Activated CD4-positive, alpha-beta T cell treated with anti-CD3 and anti-CD28 coated beads, Interleukin-2, amount 50 U/mL, for 48 hours (primary cell): ENCODE measurements around the gene RPL10.

ENCODE experiments used
- DNase-seq, 2 experiments: peaks; one replicate each; pipeline ENCODE4 v3.0.0-alpha.2; 2020

RPL10 gene

GRCh38 chrX:154363706-154364439 is 34.3 kb upstream of the RPL10 start:
- DNase-seq, result no peak

DNA sequence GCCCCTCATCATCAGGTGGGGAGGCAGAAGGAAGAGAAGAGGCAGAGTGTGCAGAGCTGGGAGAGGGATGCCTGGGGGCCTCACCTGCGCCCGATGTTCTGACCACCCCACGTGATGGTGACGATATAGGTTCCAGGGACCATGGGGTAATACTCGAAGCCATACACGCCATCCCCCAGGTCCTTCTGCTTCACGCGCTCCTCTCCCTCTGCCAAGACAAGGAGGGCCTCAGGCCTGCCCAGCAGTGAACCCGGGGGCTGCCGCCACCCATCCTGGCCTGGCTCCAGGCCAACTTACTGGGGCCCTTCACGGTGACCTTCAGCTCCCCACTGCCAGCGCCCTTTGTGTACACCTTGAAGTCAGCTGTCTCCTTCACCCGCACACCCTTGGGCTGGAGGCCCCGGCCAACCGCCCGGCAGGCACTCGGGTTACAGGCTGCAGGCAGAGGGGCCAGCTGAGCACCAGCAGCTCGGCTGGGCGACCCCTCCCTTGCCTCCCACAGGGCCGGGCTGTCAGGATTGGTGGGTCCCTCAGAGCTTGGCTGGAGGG is 33.1 kb upstream of the RPL10 start:
- DNase-seq, result no peak

- DNase-seq, result no peak
These were observed 32.0 kb upstream of the RPL10 start for GRCh38 chrX:154365997-154366665.

DNA sequence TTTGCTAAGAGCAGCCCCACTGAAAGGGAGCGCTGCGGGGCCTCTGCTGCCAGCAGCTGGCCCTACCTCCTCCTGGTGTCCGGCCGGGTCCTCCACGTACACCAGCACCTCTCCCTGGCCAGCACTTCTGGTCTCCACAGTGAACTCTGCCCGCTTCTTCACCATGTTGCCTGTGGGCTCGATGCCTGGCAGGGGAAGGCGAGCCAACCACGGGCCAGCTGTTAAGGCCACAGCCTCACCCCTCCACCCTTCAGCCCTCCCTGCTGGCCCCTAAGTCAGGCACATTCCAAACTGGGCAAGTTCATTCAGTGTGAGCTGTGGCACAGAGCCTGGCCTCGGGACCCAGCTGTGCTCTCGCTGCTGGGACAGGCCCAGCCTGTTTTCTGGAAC is 31.5 kb upstream of the RPL10 start:
- DNase-seq, result no peak

DNA sequence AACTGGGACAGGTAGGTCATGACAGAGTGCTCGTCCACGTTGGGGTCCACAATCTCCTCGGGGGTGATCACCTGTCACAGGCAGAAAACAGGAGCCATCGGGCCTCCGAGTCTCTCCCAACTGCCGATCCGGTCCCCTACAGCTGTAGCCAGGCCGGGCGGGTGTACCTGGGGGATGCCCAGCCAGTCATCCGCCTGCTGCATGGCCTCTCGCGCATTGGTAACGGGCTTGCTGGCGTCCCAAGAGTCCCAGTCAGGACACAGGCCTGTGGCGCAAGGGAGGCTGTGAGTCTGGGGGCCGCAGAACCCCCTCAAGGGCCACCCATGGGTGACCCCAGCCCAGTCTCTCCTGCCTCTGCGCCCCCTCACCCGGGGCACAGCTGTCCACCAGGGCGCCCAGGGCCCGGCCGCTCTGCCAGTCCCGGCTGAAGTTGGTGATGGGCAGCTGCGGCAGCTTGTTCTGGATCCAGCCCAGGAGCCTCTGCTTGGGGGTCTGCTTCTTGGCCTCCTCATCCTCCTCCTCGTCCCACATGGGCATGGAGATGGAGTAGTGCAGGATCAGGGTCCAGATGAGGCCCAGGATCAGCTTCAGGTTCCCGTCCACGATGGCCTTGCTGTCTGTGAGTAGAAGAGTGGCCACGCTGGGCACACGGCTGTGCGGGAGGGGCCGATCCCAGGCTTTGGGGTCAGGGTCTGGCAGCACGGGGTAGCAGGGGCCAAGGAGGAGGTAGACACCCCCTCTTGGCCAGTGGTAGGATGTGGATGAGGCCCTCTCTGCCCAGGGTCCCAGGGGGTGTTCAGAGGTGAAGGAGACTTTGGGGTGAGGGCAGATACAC is 30.5 kb upstream of the RPL10 start:
- no peak for DNase-seq

DNA sequence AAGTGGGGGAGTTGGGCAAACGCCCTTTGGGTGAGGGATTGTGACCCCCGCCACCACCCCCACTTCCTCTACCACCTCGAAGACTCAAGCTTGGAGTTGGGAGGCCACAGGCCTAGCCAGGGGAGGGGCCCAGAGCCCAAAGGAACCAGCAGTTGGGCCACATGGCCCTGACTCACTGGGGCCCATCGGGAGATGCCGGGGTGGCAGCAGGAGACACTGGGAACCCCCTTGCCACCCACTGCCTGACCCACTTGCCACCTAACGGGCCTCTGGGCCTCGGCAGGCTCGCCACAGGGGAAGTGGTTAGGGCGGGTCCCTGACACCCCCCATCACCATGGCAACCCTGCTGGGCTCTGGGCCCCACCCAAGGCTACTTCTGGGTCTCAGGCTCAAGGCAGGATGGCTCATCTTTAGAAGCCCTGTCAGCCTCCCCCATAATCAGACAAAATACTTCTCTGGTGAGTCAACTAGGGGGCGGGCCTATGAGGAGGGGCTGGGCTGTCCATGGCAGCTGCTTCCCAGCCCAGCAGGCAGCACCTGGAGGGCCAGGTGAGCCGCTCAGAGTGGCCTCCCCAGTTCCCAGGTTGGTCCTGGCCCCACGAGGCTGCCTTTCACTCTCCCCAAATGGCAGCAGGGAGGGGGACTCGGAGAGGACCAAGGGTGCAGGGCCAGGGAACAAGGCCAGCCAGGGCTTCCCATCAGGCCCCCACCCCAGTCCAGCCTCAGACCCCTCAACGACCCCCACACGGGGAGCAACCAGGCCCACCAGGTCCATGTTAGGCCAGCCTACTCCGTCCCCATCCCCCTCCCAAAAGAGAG is 29.3 kb upstream of the RPL10 start:
- peak; percentile 89 to 93 for DNase-seq

DNA sequence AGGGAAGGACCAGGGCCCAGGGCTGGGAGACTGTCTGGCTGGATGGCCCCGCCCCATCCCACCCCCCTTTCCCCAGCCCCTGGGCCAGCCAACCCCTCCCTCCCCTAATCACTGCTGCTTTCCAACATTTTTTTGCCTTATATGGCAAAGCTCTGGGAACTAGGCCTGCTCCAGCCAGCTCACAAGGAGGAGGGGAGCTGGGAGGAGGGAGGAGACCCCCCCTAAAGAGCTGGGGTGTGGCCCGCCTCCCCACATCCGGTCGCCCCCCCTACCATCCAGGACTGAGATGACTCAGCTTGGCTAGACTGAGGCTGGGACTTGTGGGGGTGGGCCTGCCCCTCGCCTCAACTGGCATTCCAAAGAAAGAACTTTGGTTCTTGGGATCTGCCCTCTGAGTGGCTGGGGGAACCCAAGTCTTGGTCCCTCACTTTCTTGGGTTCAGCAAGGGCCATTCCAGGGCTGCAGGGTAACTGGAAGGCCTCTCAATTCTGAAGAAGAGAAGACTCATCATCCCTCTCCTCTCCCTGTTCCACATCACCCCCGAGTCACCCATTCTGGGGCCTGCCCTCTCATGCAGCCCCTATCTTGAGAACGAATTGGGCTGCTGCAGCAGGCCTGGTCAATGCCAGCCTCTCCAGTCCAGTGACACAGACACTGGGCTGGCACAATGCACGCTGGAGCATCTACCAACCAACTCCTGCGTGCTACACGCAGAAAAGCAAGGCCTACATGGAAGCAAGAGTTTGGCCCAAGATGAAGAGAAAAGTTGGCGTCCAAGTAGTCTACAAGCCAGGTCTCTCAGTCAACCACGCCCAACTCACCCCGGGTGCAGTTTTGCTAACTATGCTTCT is 28.5 kb upstream of the RPL10 start:
- peak; percentile 73 to 78 for DNase-seq

DNA sequence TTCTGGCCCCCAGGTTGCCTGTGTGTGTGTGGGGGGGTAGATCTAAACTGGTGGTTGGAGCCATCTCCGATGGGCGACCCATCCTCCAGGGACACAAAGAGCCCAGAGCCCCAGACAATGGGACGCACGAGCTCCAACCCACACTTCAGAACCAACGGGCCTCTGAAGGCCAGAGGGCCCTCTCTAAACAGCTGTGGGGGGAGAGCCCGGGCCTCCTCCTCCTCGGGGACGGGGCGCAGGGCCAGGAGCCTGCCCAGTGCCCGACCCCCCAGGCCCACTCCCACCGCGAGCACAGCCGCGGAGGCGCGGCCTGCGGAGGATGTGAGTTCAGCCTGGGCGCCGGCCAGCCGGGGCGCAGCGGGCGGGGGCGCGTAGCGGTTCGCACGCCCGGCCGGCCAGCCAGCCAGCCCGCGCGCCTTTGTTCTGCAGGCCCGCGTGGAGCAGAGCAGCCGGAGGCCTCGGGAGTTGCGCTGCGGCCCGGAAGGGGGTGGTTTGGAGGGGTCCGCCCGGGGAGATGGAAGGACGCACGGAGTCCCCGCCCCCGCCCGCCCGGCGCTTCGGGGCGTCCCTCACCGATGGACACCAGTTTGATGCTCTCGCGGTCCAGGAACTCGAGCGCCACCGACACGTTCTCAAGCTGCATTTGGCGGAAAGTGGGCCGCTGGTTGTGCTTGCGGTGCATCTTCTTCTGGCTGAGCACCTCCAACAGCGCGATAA is 27.7 kb upstream of the RPL10 start:
- DNase-seq, result no peak

GRCh38 chrX:154371017-154371788 is 27.0 kb upstream of the RPL10 start:
- DNase-seq, result peak; percentile 92 to 93

GRCh38 chrX:154371789-154372300 is 26.3 kb upstream of the RPL10 start:
- DNase-seq, result no peak

- DNase-seq, result peak; percentile 46 to 57
These were observed 25.6 kb upstream of the RPL10 start for GRCh38 chrX:154372612-154373022.

DNA sequence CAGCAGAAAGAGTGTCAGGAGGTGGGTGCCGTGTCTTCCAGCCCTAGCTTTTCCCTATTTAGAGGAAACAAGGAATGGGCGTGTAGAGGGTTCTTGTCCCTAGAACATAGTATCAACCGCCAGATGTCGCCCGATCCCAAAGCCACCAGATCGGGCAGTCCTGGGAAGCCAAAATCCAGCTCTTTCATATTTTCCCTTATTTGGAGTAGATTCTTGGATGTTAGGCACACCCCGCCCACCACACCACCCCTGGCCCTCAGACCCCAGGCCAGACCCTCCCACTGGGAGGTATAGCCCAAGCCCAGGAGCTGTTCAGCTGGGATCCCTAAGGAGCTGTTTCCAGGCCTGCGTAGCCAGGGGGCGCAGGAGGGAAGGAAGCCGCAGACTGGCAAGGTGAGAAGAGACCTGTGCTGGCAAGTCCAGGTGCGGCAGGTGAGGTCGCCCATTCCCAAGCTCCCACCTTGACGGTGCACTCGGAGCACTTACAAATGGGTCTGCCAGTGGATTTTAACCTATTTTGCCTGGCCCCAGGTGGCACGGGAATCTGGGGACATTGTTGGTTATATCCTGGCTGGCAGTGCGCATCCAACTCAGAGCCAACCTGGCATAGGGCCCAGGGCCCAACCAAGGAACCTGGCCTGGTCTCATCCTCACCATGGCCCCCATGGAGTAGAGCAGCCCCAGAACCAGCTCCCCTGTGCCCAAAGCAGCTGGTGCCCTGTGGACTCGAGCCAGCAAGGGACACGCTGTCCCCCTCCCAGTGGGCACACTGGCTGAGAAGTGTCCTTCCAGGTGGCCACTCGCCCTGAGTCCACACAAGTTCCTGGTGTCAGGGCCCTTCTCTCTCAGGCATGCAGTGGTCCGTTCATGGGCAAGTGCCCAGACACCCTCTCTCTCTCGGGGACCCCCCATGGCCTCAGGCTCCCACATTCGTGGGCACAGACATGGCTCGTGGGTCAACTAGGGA is 24.6 kb upstream of the RPL10 start:
- peak; percentile 37 to 41 for DNase-seq

GRCh38 chrX:154374313-154375155 is 23.6 kb upstream of the RPL10 start, which contains the start of gene FLNA:
TSS of gene FLNA (minus strand) at chrX:154374634. CDS start at chrX:154371245, 3,389 bp downstream.
- DNase-seq, result peak; percentile 33 to 50

GRCh38 chrX:154375156-154375504 is 23.0 kb upstream of the RPL10 start:
- no peak for DNase-seq

DNA sequence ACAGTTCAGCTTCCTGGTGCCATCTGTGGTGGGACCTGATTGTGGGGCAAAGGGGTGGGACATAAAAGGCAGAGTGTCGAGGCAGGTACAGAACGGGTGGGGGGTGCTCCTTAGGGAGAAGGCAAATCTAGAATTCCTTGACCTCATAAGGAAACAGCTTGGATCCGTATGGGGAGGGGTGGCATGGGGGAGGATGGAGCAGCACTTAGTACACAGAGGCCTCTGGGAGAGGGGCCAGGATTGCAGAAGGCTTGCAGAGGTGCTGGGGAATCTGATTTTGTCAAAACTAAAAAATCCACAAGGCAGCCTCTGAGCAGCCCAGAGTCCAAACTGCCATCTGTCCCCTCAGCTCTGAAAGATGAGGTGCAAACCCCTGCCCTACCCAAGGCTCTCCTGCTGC is 21.4 kb upstream of the RPL10 start:
- DNase-seq, result no peak

DNA sequence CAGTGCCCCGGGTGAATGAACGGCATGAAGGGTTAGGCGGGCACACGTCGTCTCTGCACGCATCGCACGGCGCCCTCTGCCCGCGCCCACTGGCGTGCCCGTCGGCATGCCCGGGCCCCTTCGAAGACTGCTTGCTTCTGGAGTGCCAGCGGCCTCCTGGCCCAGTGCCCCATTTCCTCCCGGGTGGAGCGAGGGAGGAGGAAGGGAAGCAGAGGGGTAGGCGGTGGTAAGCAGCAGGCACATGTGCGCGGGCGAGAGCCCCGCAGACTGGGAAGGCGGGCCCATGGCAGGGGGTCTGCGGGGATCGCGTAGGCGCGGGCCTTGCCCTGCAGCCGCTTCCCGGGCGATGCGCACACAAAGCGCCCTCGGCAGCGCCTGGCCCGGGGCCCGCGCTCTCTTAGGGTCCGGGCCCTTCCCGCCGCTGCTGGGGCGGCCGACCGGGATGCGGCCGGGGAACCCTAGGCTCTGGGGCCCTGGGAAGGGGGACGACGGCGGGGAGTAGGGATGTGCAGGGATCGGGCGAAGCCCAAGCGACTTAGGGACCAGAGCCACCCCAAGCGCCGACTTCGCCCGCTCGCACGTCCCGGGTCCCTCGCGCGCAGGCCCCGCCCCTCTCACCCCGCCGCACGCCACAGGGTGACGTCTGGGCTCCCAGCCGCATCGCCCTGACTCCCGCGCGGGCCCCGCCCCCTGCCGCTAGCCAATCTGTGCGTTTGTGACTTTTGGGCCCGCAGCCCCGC is 19.9 kb upstream of the RPL10 start:
- peak in 1 of 2 experiments; percentile 43 for DNase-seq
